HG03039 (cell line): ENCODE results near the gene STX10.

Experiments
- ATAC-seq: cut with Tn5 transposase; IDR thresholded peaks from one replicate; pipeline ENCODE4 v1.9.1; 2021; ENCODE audit warnings: mild to moderate bottlenecking, moderate library complexity; ENCODE audit not compliant: unreplicated experiment

STX10 gene

GRCh38 chr19:13121551-13122274 is 28.5 kb downstream of the STX10 start:
- no peak for ATAC-seq

DNA sequence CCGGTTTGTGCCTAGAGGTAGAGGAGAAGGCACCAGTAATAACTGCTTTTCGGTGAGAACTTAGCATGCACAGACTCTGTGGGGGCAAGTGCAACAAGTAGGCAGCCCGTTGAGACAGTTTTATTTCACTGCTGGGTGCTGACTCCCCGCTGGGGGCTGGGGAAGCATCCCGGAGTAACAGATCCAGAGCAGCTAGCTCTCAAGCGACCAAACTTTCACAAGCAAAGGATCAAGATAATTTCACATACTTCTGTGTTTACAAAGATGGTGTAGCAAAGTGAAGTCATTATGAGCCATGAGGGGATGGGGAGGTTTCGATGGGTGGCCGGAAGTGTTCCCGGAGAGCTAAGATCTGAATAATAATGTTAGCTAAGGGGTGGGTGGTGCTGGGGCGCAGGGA is 29.4 kb downstream of the STX10 start:
- ATAC-seq, result no peak

DNA sequence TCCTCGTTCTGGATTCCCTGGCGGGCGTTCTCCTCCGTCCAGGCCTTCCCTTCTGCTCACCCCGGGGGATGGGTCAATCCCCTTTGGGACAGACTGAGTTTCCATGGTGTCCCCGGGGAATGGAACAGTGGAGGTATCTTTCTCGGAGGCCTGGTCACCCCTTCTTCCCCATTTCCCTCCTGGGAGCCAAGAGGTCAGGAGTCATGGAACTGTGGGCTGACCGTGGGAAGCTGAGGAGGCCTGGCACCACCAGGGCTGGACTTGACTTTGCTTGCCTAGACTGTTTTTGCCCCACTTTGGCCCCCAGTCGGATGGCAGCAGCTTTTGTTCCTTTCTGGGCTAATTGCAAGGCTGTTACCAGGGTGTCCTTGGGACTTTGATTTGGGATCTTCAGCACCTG is 30.1 kb downstream of the STX10 start:
- no peak for ATAC-seq

GRCh38 chr19:13119627-13120026 is 30.5 kb downstream of the STX10 start:
- no peak for ATAC-seq

DNA sequence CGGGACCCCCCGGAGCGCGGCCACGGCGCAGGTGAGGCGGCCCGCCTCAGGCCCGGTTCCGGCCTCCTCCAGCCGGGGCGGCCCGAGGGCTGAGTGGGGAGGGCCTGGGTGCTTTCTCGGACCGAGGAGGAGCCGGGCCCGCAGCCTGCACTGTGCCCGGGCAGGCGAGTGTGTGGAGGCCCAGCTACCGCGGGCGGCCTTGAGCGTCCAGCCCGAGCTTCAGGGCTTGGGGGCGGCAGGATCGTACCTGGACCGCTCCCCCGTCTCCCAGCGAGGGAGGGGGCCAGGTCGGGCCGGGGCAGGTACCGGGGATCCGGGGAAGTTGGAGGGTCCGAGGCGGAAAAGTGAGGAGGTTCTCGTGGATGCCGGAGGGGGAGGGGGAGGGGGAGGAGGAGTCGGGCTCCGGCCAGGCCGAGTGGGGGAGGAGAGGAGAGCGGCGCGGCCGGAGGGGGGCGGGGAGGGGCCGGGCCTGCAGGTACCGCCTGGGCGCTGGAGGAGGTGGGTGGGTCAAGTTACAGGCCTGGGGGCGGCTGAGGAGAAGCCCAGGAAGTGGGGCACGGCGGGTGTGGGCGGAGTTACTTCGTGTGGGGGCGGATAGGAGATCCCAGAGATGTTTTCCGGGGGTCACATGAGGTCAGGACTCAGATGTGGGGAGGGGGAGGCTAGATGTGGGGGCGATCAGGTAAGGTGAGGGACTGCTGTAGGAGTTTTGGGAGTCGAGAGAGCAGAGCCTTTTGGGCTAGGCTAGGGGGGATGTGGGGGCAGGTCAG is 31.6 kb downstream of the STX10 start:
- ATAC-seq, result peak; percentile 8

GRCh38 chr19:13117772-13118423 is 32.3 kb downstream of the STX10 start, which contains the start of gene NACC1:
Gene NACC1 (plus strand): TSS chr19:13118264. CDS start chr19:13135208, 16,944 bp downstream.
- ATAC-seq, result peak; percentile 37

- ATAC-seq, result no peak
These were observed 32.9 kb downstream of the STX10 start for GRCh38 chr19:13117176-13117771.

DNA sequence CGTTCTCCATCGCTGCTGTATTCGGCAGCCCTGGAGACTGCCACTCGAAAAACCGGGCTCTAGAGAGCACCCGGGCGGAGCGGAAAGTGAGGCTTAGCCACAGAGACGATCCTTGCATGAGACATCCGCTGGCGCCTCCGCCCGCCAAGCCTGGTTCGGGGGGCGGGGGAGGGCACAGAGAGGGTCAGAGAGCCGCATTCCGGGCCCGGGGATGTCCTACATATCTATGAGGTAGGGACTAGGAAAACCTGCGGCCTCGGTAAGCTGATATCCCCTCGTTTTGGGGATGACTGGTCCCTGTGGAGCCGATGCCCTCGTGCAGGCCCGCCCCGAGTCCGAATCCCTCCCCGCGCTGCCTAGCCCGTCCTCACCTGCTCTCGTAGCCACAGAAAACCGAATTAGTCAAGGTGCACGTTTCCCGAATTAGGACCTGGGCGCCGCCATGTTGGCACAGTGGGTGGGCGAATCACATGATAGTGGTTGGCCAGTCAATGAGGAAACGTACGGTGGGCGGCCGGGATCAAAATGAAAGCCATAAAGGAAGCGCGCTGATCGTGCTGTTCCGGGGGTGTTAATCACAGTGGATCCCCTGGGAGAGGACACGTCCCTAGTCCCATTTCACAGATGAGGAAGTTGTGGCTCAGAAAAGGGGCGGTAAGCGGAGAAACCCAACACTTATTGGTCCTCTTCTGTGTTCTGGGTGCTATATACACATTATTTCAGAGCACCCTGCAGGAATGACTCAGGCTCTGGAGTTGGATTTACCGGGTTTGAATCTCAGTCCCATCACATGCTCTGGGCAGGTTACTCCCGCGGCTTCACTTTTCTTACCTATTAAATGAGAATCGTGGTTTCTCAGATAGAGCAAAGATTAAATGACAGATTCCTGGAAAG is 33.6 kb downstream of the STX10 start, which contains the start of gene TRMT1:
Gene TRMT1 (minus strand): TSS at position 459 of the 894 bp plus-strand sequence. CDS start 341 bp downstream, at position 118.
- no peak for ATAC-seq

DNA sequence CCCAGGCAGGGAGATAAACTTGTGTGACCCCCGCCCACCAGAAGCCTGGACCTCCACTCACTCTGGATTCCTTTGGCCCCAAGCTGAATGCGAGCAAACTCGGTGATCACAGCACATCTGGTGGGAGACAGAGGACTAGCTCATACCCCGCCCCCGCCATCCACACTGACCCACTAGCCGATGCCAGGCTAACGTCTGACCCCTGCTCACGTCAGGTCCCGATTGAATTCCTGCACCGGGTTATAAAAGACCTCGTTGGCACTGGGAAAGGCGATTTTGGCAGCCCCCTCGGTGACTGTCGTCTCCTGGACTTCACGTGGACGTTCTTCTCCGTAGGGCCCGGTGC is 34.3 kb downstream of the STX10 start:
- no peak for ATAC-seq

- ATAC-seq, result no peak
These were observed 37.6 kb downstream of the STX10 start for GRCh38 chr19:13112555-13112954.

DNA sequence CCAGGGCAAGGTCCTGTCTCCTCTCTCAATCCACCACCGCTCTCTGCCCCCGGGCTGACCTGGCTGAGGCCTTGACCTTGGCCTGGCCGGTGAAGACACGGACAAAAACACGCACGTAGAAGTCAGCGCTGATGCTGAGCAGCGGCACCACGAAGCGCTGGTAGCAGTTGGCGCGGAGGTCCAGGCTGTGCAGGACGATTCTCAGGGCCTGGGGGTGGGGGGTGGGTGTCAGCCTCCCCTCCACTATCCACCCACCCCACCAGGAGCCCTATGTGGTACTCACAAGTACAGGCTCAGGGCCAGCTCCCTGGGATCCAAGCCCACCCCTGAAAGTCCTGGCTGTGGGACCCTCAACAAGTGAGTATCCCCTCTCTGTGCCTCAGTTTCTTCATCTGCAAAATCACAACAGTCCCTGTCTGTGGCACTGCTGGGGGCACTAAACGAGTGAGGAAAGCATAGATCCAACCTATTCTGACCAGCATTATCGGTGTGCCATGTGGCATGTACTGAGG is 40.0 kb downstream of the STX10 start:
- ATAC-seq, result no peak

- ATAC-seq, result no peak
These were observed 40.6 kb downstream of the STX10 start for GRCh38 chr19:13109361-13110098.

DNA sequence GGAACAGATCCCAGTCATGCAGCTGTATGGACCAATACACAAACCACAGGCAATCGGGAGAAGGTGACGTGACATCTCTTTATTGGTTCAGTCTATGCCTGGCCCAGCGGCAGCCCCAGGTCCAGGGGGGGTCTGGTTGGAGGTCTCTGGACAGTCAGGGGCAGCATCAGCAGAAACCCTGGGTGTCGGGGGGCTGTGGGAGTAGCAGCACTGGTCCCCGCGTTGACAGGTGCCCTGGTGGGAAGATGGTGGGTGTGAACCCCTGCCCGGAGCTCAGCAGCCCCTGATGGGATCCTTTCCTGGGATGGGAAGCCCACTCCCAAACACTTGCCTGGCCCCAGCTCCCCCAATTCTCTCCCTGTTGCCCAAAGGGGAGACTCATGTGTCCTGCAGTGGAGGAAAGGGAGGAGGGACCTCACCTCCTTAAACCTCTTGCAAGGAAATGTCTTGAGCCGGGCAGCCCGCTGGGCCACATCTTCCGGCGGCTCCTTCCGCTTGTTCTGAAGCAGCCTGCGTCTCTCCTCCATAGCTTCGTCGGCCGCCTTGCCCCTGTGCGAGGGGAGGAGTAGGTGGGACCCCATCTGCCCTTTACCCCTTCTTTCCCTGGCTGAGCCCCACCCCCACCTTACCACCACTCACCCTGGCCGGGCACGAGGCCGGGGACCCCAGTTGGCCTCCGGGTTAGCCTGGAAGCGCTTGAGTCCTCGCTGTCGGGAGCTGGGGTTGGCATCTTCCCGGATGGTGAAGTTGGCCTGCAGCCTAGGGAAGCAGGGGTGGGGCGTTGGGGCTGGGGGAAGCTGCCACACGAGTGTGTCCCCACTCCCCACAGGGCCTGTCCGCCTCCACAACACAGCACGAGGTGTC is 45.1 kb downstream of the STX10 start:
- ATAC-seq, result no peak

DNA sequence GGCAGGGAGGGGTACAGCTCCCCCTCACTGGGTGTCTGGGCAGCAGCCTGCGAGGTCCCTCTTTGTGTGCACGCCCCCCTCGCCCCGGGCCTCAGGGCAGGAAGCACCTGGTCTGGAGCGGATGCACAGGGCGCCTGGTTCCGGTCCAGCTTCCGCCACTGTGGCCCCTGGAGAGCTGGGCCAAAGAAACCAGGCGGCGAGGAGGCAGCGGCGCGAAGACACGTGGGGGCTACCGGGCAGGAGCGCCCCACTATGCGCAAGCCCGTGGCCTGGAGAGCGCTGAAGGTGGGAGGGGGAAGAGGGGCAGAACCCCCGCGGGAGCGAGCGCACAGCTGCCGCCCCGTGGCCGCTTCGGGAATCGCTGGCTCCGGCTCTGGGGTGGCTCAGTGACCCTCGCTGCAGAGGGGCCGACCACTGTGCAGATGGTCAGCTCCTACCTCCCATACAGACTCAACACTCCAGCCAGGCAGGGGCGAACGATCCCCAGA is 45.8 kb downstream of the STX10 start:
- no peak for ATAC-seq

DNA sequence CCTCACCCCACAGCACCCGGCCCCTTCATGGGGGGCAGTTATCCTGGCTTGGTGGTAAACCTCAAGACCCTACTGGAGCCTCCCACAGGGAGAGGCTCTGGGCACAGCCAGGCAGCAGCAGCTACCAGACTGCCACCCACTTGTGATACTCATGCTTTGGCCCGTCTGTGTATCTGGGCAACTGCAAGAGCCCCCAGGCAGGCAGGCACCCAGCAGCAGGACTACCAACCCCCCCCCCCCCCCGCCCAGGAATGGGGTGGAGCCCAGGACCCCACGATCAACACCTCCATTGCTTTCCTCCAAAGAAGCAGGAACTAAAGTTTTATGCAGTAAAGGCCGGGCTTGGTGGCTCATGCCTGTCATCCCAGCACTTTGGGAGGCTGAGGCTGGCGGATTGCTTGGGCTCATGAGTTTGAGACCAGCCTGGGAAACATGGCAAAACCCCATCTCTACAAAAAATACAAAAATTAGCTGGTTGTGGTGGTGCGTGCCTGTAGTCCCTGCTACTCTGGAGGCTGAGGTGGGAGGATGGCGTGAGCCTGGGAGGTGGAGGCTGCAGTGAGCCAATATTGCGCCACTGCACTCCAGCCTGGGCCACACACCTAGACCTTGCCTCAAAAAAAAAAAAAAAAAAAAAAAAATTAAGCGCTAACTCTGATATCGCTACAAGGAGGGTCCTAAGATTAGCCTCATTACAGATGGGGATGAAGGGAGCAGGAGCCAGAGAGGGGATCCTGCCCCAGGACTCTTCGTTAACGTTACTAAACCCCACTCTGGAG is 46.4 kb downstream of the STX10 start:
- no peak for ATAC-seq

DNA sequence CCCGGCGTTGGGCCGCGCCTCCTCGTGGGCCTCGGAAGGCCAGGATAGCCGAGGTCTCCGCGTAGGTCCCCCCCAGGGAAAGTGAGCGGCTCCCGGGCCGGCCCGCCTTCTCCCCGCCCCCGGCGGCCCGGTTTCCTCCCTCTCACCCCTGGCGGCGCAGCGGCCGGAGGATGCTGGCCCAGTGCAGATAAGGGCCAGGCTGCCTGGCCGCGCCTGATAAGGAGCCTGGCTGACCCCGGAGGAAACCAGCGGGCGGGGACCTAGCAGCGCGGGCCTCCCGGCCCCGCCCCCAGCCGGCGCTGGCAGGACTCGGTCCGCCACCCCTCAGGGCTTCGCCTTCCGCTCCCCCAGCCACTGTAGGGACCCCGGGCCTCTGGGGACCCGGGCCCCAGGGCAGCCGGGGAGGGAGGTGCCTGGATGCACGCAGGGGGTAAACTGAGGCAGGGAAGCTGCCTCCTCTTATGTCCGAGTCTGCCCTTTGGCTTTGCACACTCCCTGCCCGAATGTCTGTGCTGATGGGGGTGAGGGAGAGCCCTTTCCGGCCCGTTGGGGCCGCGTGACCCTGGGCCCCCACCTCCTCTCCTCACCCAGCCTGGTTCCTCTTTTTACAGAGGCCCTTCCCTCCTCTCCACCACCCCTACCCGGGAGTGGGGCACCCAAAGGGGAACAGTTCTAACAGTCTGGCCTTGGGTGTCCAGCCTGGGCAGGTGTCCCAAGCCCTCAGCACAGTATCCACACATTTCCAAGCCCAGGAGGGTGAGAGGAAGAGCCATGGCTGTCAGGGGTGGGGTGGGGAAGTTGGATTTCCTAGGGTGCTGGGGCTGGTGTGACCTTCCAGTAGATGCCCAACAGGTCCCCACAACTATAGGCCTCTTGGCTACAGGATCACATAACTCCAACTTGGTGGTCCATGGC is 47.3 kb downstream of the STX10 start, which contains the start of gene LYL1:
Gene LYL1 (minus strand): TSS at position 193 of the 915 bp plus-strand sequence. CDS start 1,687 bp downstream, outside the sequence.
- no peak for ATAC-seq

DNA sequence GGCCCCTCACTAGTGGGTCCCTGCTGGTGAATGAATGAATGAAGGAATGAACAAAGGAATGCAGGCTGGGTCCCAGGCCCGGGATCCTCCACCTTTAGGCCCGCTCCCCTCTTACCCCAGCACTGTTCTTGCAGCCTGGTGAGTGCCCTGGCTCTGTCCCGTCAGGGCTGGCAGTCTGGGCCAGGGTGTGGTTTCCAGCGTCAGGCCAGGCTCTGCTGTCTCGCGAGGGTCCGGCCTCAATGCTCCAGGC is 47.8 kb downstream of the STX10 start:
- no peak for ATAC-seq
